Endothelial cell of umbilical vein (primary cell): Measurements from ENCODE around the gene FNIP1. TPM values are rescaled to one million over a fixed set of nuclear protein-coding genes. Genes with fewer than 3 reads are reported as not detected.

Experiments used
- BruUV-seq: library from RNA; stranded (reverse); fragments of 400-500 nt; replicated peaks from 2 replicates; lab custom pipeline; 2021; lab: Mats Ljungman, UMichigan
- CTCF ChIA-PET: fragments of 300-600, 350-600 bp; sonication (Branson Sonifier 250); formaldehyde crosslinking; loops from one replicate; lab custom pipeline; 2021; ENCODE audit warnings: antibody characterized with exemption, inconsistent platforms; lab: Charles Lee
- POLR2A ChIA-PET: fragments of 300-600, 350-600 bp; sonication (Branson Sonifier 250); formaldehyde crosslinking; loops from one replicate; lab custom pipeline; 2021; ENCODE audit warnings: antibody characterized with exemption, inconsistent platforms; lab: Charles Lee
- DNase-seq: peaks from one replicate; pipeline ENCODE4 v3.0.0-alpha.2; 2011; ENCODE audit warnings: low read depth, low spot score
- FAIRE-seq: peaks from 2 replicates; lab custom pipeline; 2011; peaks lifted over from hg19 to GRCh38; lab: Jason Lieb, UNC
- H2AFZ ChIP-seq: 2 replicates; pipeline ENCODE4 v1.6.0; 2012; ENCODE audit warnings: low read depth, low read length, control low read depth, inconsistent platforms
- H3K27ac ChIP-seq: 2 replicates; pipeline ENCODE4 v1.5.1; 2011; ENCODE audit warnings: low read depth, mild to moderate bottlenecking, control low read depth, low read length, moderate library complexity; ENCODE audit not compliant: insufficient read depth
- H3K27me3 ChIP-seq, 2 experiments: 2 replicates each; pipeline versions ENCODE4 v1.6.0 to v1.6.1; 2011; ENCODE audit warnings: low read length in 2 of 2, mixed read lengths in 1 of 2; ENCODE audit not compliant: control insufficient read depth in 2 of 2, insufficient read depth in 2 of 2
- H3K36me3 ChIP-seq, 2 experiments: 2 replicates in 1 of 2; 3 replicates in 1 of 2; pipeline ENCODE4 v1.5.1; 2011; ENCODE audit warnings: low read length in 2 of 2, mild to moderate bottlenecking in 1 of 2, moderate library complexity in 1 of 2; ENCODE audit not compliant: control insufficient read depth in 2 of 2, insufficient read depth in 2 of 2; ENCODE audit errors: extremely low read depth in 1 of 2
- H3K4me1 ChIP-seq: 3 replicates; pipeline ENCODE4 v1.5.1; 2011; ENCODE audit warnings: mild to moderate bottlenecking, low read length; ENCODE audit not compliant: control insufficient read depth, insufficient read depth; ENCODE audit errors: extremely low read depth
- H3K4me2 ChIP-seq: 2 replicates; pipeline ENCODE4 v1.6.1; 2011; ENCODE audit warnings: low read length, control low read depth, mixed read lengths; ENCODE audit not compliant: insufficient read depth
- H3K4me3 ChIP-seq, 3 experiments: fragments of 200-600 bp in 1 of 3; sonication (generic), shearing (Covaris generic) in 1 of 3; replicated peaks in 1 of 3; 2 replicates each; pipeline ENCODE4 v1.5.1; 2011 to 2016; ENCODE audit warnings: control low read depth in 3 of 3, low read length in 3 of 3, mild to moderate bottlenecking in 2 of 3, inconsistent platforms in 1 of 3, low read depth in 1 of 3, moderate library complexity in 1 of 3; ENCODE audit not compliant: insufficient read depth in 1 of 3
- H3K79me2 ChIP-seq: 2 replicates; pipeline ENCODE4 v1.6.0; 2012; ENCODE audit warnings: low read length, inconsistent platforms; ENCODE audit not compliant: control insufficient read depth, insufficient read depth
- H3K9ac ChIP-seq: replicated peaks from 2 replicates; pipeline ENCODE3; 2011; ENCODE audit warnings: low read length, control low read depth; ENCODE audit not compliant: insufficient read depth; ENCODE audit errors: extremely low read depth
- H3K9me1 ChIP-seq: replicated peaks from 3 replicates; pipeline ENCODE4 v1.6.0; 2011; ENCODE audit warnings: mild to moderate bottlenecking, low read length; ENCODE audit not compliant: control insufficient read depth, insufficient read depth; ENCODE audit errors: extremely low read depth
- H3K9me3 ChIP-seq: replicated peaks from 2 replicates; pipeline ENCODE4 v1.5.1; 2012; ENCODE audit warnings: low read length, inconsistent platforms; ENCODE audit not compliant: control insufficient read depth, insufficient read depth
- H4K20me1 ChIP-seq: replicated peaks from 2 replicates; pipeline ENCODE3; 2011; ENCODE audit warnings: mild to moderate bottlenecking, low read length; ENCODE audit not compliant: control insufficient read depth, insufficient read depth; ENCODE audit errors: extremely low read depth
- CTCF ChIP-seq, 2 donors: IDR thresholded peaks; 1 replicate in 1 of 2; 2 replicates in 1 of 2; pipeline ENCODE4 v1.5.1; 2011; ENCODE audit warnings: low read length in 2 of 2, mild to moderate bottlenecking in 2 of 2, moderate library complexity in 2 of 2, control low read depth in 1 of 2, inconsistent platforms in 1 of 2, low read depth in 1 of 2; ENCODE audit not compliant: insufficient read depth in 1 of 2; ENCODE audit errors: extremely low read depth in 1 of 2
- EZH2 ChIP-seq: IDR thresholded peaks from 2 replicates; pipeline ENCODE4 v1.6.1; 2012; ENCODE audit warnings: borderline replicate concordance, low read depth, mild to moderate bottlenecking, moderate library complexity, low read length, inconsistent platforms; ENCODE audit not compliant: severe bottlenecking
- FOS ChIP-seq: IDR thresholded peaks from 2 replicates; pipeline ENCODE4 v1.6.1; 2011; ENCODE audit warnings: mild to moderate bottlenecking, low read length, moderate library complexity, borderline replicate concordance; ENCODE audit not compliant: insufficient read depth
- GATA2 ChIP-seq: IDR thresholded peaks from 2 replicates; pipeline ENCODE4 v1.7.0; 2011; ENCODE audit warnings: low read depth, mild to moderate bottlenecking, moderate library complexity, mixed read lengths, low read length; ENCODE audit not compliant: insufficient read length, insufficient read depth
- JUN ChIP-seq: IDR thresholded peaks from 2 replicates; pipeline ENCODE4 v1.6.1; 2011; ENCODE audit warnings: borderline replicate concordance, low read depth; ENCODE audit not compliant: insufficient read length, insufficient read depth
- MAX ChIP-seq: IDR thresholded peaks from 2 replicates; pipeline ENCODE4 v1.6.1; 2011; ENCODE audit not compliant: insufficient read depth, insufficient read length
- MYC ChIP-seq: IDR thresholded peaks from one replicate; pipeline ENCODE4 v1.6.1; 2011; ENCODE audit warnings: mild to moderate bottlenecking, low read depth, low read length
- POLR2A ChIP-seq: IDR thresholded peaks from 2 replicates; pipeline ENCODE4 v1.6.1; 2012; ENCODE audit warnings: low read depth, mild to moderate bottlenecking, control low read depth, low read length
- POLR2AphosphoS5 ChIP-seq: IDR thresholded peaks from 2 replicates; pipeline ENCODE4 v1.6.1; 2012; ENCODE audit warnings: low read depth, mild to moderate bottlenecking, control low read depth, low read length, moderate library complexity; ENCODE audit not compliant: insufficient read depth
- dilution Hi-C: fragments of 300-500 bp; cut with MboI; formaldehyde crosslinking; loops from one replicate; pipeline ENCODE4 v1.15.0; 2019; ENCODE audit warnings: low sequenced_read_pairs; ENCODE audit not compliant: extremely low pct_ligation_motif_present
- intact Hi-C: fragments of 100-400 bp; cut with micrococcal nuclease; formaldehyde crosslinking; loops from one replicate; pipeline ENCODE4 v1.10.0; 2022
- polyA plus RNA-seq, 4 experiments: library from polyadenylated mRNA; depleted of rRNA in 3 of 4; stranded (reverse) in 3 of 4; unstranded in 1 of 4; fragments of >200 nt; gene quantifications; 2 replicates each; pipeline versions ENCODE4 v1.2.1 to v1.2.3, GENCODE V29; 2011 to 2012; ENCODE audit warnings: missing spikeins in 1 of 4
- total RNA-seq: library from RNA; stranded (reverse); gene quantifications from 2 replicates; pipeline ENCODE4 v1.2.3, GENCODE V29; 2021

Gene FNIP1
- total and polyA plus RNA-seq, 2 donors (not counting 3 experiments of a cell fraction or from before 2014, with no cell fraction given), result 5.9 to 27.3 TPM

GRCh38 chr5:131767891-131768290 is 28.9 kb downstream of the FNIP1 start:
- TF ChIP-seq CTCF (IDR thresholded peaks at IDR 0.05; ENCODE audit: extremely low read depth in 1 of 2, insufficient read depth in 1 of 2, low read depth in 1 of 2, low read length in 2 of 2) (no peak), FOS (no peak), GATA2 (no peak), MYC (no peak), POLR2AphosphoS5 (no peak), JUN (no peak), MAX (no peak), POLR2A (no peak), EZH2 (no peak)
- Histone ChIP-seq H3K4me1 (peaks cover 4% of the 10 kb centered on the region), H3K79me2 (peaks cover 89% of the 10 kb centered on the region), H3K4me2 (no peak overlapping the region), H3K4me3 (no peak overlapping the region), H3K9ac (no peak overlapping the region), H3K9me1 (no peaks in the 10 kb centered on the region), H4K20me1 (peaks cover 3% of the 10 kb centered on the region), H3K36me3 (no peaks in the 10 kb centered on the region), H2AFZ (no peak overlapping the region), H3K9me3 (no peaks in the 10 kb centered on the region), H3K27me3 (no peaks in the 10 kb centered on the region), H3K27ac (no peak overlapping the region)
- no TSS peak for BruUV-seq
- POLR2A ChIA-PET, result no interaction called here
- DNase-seq (no peak), FAIRE-seq (no peak)
- dilution Hi-C loops, result no loop called here
- intact Hi-C loops, result no loop called here
- CTCF ChIA-PET, result interaction anchor here (0.6 kb wide), 1 partner anchor 1927 kb away, joined by 3 read pairs; no protein-coding TSS in a partner anchor
